HUES64 (cell line): ENCODE data around the gene GLIPR1.
A peak's percentile ranks its signal among the peaks of the same experiment; 100 is the strongest.
"Not testable (repeated sequence)": the region's sequence is repeated elsewhere in the genome, so short reads cannot be mapped to it uniquely, and the experiment has no call there.

Experiments
- H3K27ac ChIP-seq: 2 replicates; pipeline ENCODE4 v1.7.0; 2013; ENCODE audit warnings: low read depth, low read length, inconsistent platforms
- H3K27me3 ChIP-seq: 2 replicates; pipeline ENCODE4 v1.6.1; 2013; ENCODE audit warnings: mild to moderate bottlenecking, low read length; ENCODE audit not compliant: insufficient read depth
- H3K36me3 ChIP-seq: 2 replicates; pipeline ENCODE4 v1.6.1; 2013; ENCODE audit warnings: mild to moderate bottlenecking, low read length; ENCODE audit not compliant: insufficient read depth
- H3K4me1 ChIP-seq: 2 replicates; pipeline ENCODE4 v1.6.1; 2013; ENCODE audit warnings: mild to moderate bottlenecking, low read length, moderate library complexity; ENCODE audit not compliant: insufficient read depth
- H3K4me3 ChIP-seq: 2 replicates; pipeline ENCODE4 v1.5.1; 2013; ENCODE audit warnings: mild to moderate bottlenecking, low read length, moderate library complexity
- H3K9ac ChIP-seq: 2 replicates; pipeline ENCODE4 v1.6.1; 2013; ENCODE audit warnings: mild to moderate bottlenecking, low read depth, low read length
- H3K9me3 ChIP-seq: 2 replicates; pipeline ENCODE4 v1.6.1; 2013; ENCODE audit warnings: low read depth, low read length; ENCODE audit not compliant: insufficient read depth
- WGBS: fragments of 150-250, 120-280 bp; methylation state at CpG from one replicate; pipeline ENCODE4 v1.1.7; 2013; ENCODE audit warnings: missing lambda C conversion rate; 5-methylcytosine and 5-hydroxymethylcytosine counted together

The GLIPR1 gene

GRCh38 chr12:75477137-75477536, 3.4 kb upstream of the GLIPR1 start:
- WGBS, result 89% methylated on average over 2 of the region's 2 CpGs
- Histone ChIP-seq H3K9ac (no peak overlapping the region), H3K4me3 (no peak overlapping the region), H3K36me3 (no peaks in the 10 kb centered on the region), H3K4me1 (peaks cover 4% of the 10 kb centered on the region), H3K9me3 (no peaks in the 10 kb centered on the region), H3K27me3 (no peaks in the 10 kb centered on the region), H3K27ac (no peak overlapping the region)

DNA sequence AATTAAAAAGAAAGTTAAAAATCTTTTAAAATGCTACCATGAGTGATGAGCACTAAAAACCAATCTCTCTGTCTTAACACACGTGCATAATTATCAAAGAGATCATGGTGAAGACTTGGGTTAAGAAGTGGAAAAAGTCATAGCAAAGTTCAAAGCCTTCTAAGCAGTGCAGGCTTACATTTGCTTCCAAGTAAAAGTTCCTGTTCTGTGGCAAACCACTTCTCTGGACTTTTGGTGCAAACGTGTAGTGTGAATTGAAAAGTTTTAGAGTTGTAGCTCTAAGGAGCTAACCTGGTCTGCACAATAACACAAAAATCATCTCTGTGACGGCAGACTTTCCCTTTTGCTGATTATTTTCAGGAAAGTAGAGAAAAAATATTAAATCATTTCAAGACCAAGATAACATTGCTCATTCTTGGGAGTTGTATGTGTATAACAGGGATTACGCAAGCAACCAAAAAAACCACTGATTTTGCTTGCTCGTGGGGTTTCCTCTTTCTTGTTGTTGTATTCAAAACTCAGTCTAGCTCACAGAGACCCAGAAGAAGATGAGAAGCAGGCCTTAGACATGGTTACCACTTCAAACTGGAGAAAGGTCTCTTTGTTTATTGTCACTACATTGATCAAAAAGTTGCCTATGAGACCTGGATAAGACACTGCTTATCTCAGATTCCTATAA, 2.3 kb upstream of the GLIPR1 start:
- 93% methylated on average over 4 of the region's 5 CpGs for WGBS
- no peak overlapping the region for H3K4me3 ChIP-seq
- no peaks in the 10 kb centered on the region for H3K27me3 ChIP-seq
- H3K9me3 ChIP-seq, result no peaks in the 10 kb centered on the region
- no peak overlapping the region for H3K27ac ChIP-seq
- no peak overlapping the region for H3K9ac ChIP-seq
- no peaks in the 10 kb centered on the region for H3K36me3 ChIP-seq
- peaks cover 4% of the 10 kb centered on the region for H3K4me1 ChIP-seq

DNA sequence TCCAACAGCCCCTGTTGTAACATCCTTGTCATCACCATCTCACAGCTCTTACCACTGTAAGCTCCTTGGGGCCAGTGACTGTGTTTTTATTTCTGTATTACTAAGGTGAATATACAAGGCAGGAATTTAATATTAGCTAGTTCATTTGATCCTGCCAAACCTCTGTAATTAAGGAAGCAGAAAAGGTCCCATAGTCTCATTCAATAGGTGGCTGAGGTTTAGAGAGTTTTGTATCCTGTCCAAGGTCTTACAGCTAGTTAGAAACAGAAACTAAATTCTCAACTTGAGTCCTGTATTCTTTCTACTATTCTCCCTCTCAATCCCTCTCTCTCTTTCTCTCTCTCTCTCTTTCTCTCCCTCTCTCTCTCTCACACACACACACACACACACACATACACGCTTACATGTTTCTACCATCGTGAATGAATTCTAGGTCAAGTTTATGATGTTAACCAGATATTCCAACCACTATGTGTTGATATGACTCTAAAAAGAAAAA, 543 bp upstream of the GLIPR1 start:
- H3K4me3 ChIP-seq, result no peak overlapping the region
- H3K27ac ChIP-seq, result no peak overlapping the region
- no peaks in the 10 kb centered on the region for H3K27me3 ChIP-seq
- H3K9me3 ChIP-seq, result no peaks in the 10 kb centered on the region
- 100% methylated on average over 1 of the region's 2 CpGs for WGBS
- peaks cover 16% of the 10 kb centered on the region for H3K4me1 ChIP-seq
- no peaks in the 10 kb centered on the region for H3K36me3 ChIP-seq
- no peak overlapping the region for H3K9ac ChIP-seq

- H3K4me1 ChIP-seq, result peaks cover 18% of the 10 kb centered on the region
- WGBS, result 92% methylated on average over 4 of the region's 5 CpGs
- H3K4me3 ChIP-seq, result peak overlapping the region; percentile 36; the same call in 1 of the 2 replicates
- no peak overlapping the region; the same call in 1 of the 2 replicates for H3K27ac ChIP-seq
- H3K9me3 ChIP-seq, result no peaks in the 10 kb centered on the region
- no peaks in the 10 kb centered on the region for H3K27me3 ChIP-seq
- no peaks in the 10 kb centered on the region for H3K36me3 ChIP-seq
- H3K9ac ChIP-seq, result peak overlapping the region; percentile 20; the same call in 1 of the 2 replicates
Measured at GRCh38 chr12:75481013-75481705, 604 bp downstream of the GLIPR1 start.

DNA sequence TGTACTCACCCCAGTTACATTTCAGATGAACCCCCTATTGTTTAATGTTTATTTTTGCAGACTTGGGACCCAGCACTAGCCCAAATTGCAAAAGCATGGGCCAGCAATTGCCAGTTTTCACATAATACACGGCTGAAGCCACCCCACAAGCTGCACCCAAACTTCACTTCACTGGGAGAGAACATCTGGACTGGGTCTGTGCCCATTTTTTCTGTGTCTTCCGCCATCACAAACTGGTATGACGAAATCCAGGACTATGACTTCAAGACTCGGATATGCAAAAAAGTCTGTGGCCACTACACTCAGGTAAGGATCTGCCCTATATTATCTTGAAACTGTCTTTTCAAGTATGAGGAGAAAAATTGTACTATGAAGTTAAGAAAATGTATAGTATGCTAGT, 1.2 kb downstream of the GLIPR1 start:
- H3K27ac ChIP-seq, result no peak overlapping the region
- peaks cover 18% of the 10 kb centered on the region for H3K4me1 ChIP-seq
- no peak overlapping the region for H3K9ac ChIP-seq

DNA sequence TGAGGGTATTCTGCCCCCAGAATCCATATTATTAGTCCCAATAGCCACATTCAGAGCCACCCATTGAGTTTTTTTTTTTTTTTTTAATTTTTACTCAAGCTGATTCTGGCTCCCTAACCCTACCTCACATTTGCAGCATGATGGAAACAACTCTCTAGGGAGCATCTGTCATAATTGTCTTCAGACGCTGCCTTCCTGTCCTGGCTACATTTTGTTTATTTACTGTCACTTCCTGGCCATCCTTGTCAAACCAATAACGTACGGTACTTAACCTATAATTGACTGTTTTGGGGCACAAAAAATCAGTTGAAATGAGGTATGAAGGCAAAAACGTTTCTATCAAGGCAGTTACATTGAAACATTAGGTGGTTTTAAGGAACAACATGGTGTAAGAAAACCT, 2.1 kb downstream of the GLIPR1 start:
- no peak overlapping the region for H3K4me3 ChIP-seq
- no peaks in the 10 kb centered on the region for H3K9me3 ChIP-seq
- H3K27ac ChIP-seq, result no peak overlapping the region
- 86% methylated on average over 4 of the region's 4 CpGs for WGBS
- peaks cover 23% of the 10 kb centered on the region for H3K4me1 ChIP-seq
- no peaks in the 10 kb centered on the region for H3K36me3 ChIP-seq
- H3K9ac ChIP-seq, result no peak overlapping the region
- no peaks in the 10 kb centered on the region for H3K27me3 ChIP-seq

More for the DNA sequence above, 1.2 kb downstream of the GLIPR1 start:
- no peaks in the 10 kb centered on the region for H3K9me3 ChIP-seq
- H3K4me3 ChIP-seq, result peak overlapping the region; percentile 36; the same call in 1 of the 2 replicates
- 95% methylated on average over 4 of the region's 4 CpGs for WGBS
- no peaks in the 10 kb centered on the region for H3K27me3 ChIP-seq
- H3K36me3 ChIP-seq, result no peaks in the 10 kb centered on the region

GRCh38 chr12:75483431-75483830, 2.9 kb downstream of the GLIPR1 start:
- Histone ChIP-seq H3K27me3 (no peaks in the 10 kb centered on the region), H3K27ac (no peak overlapping the region; the same call in 1 of the 2 replicates), H3K36me3 (no peaks in the 10 kb centered on the region), H3K9ac (no peak overlapping the region), H3K4me3 (no peak overlapping the region), H3K4me1 (peaks cover 23% of the 10 kb centered on the region), H3K9me3 (no peaks in the 10 kb centered on the region)
- WGBS, result 80% methylated on average over 2 of the region's 2 CpGs

DNA sequence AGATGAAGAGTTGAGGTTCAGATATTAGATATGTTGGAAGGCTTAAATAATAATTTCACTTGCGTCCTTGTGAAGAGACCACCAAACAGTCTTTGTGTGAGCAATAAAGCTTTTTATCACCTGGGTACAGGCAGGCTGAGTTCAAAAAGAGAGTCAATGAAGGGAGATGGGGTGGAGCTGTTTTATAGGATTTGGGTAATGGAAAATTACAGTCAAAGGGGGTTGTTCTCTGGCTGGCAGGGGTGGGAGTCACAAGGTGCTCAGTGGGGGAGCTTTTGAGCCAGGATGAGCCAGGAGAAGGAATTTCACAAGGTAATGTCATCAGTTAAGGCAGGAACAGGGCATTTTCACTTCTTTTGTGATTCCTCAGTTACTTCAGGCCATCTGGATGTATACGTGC, 3.9 kb downstream of the GLIPR1 start:
- 67% methylated on average over 1 of the region's 2 CpGs for WGBS

DNA sequence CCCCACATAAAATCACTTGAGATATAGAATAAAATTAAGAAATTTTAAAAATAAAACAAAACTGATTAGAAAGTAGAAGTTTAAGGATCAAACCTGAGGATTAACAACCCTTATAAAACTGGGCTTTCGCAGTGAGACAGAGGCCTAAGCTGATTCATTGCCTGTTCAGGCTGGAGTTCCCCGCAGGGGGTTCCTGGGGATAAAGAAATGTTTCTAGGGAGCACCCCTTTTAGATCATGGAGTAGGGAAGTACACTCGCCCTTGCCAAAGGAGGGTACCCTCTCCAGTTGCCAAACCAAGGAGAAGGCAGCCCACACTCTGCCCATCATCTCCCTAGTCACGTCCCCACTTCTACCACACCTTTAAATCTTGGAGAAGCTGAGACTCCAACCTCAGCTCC, 6.8 kb downstream of the GLIPR1 start:
- no peak overlapping the region for H3K9ac ChIP-seq
- no peaks in the 10 kb centered on the region for H3K9me3 ChIP-seq
- no peaks in the 10 kb centered on the region for H3K36me3 ChIP-seq
- no peaks in the 10 kb centered on the region for H3K27me3 ChIP-seq
- no peak overlapping the region for H3K4me3 ChIP-seq
- WGBS, result 78% methylated on average over 4 of the region's 4 CpGs
- peaks cover 19% of the 10 kb centered on the region for H3K4me1 ChIP-seq
- H3K27ac ChIP-seq, result no peak overlapping the region

More for the DNA sequence above, 3.9 kb downstream of the GLIPR1 start:
- not testable (repeated sequence) for H3K36me3 ChIP-seq, H3K9me3 ChIP-seq, H3K27me3 ChIP-seq, H3K4me3 ChIP-seq, H3K9ac ChIP-seq
- Histone ChIP-seq H3K27ac (peak overlapping the region; percentile 70), H3K4me1 (peaks cover 23% of the 10 kb centered on the region)

DNA sequence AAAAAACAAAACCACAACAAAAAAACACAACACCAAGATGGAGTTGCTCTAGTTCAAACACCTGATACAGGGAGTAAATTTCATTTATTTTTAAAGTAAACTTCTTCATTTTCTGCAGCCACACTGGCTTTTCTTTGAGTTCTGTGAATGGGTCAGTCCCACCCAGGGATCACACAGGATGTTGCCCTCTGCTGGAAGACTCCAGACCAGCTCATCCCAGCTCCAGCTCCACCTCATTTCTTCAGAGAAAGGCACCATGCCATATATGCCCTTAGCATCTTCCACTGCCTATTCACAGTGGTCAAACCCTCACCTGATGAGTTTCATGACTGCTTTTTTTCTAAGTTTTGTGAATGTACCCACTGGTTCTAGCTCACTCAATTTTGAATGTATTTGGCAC, 8.0 kb downstream of the GLIPR1 start:
- Histone ChIP-seq H3K27ac (no peak overlapping the region), H3K9ac (no peak overlapping the region), H3K36me3 (0 out of 2 replicates have a peak, but pooled peaks cover 2% of the 10 kb centered on the region), H3K9me3 (no peaks in the 10 kb centered on the region), H3K27me3 (no peaks in the 10 kb centered on the region), H3K4me3 (no peak overlapping the region), H3K4me1 (peaks cover 19% of the 10 kb centered on the region)

DNA sequence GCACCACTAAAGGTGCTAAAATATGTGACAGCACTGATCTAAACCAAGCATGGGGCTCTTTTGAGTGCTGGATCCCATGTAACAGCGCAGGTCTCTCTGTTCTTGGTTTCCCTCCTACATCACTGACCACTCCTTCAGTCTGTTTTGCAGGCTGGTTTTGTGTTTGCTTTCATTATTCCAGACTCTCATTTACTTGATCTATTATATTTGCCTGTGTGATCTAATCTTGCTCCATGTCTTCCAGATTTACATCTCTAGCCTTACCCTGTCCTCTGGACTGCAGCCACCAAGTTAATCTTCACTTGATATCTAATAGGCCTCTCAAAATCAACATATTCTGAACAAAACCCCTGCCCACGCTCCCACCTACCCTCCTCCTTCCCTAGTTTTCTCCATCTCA, 8.6 kb downstream of the GLIPR1 start:
- H3K4me1 ChIP-seq, result peaks cover 13% of the 10 kb centered on the region
- no peak overlapping the region for H3K27ac ChIP-seq
- WGBS, result 95% methylated on average over 2 of the region's 2 CpGs
- H3K4me3 ChIP-seq, result no peak overlapping the region
- no peaks in the 10 kb centered on the region for H3K27me3 ChIP-seq
- H3K9ac ChIP-seq, result no peak overlapping the region
- no peaks in the 10 kb centered on the region for H3K9me3 ChIP-seq
- H3K36me3 ChIP-seq, result peaks cover 8% of the 10 kb centered on the region; the same call in 1 of the 2 replicates
